DLD1 (cell line): ENCODE results near the gene BTBD2.
"Not testable (repeated sequence)": the region's sequence is repeated elsewhere in the genome, so short reads cannot be mapped to it uniquely, and the experiment has no call there.

Experiments
- in situ Hi-C: cut with HindIII; loops from 2 replicates; pipeline ENCODE4 v1.10.0; 2017; ENCODE audit warnings: low sequenced_read_pairs

The BTBD2 gene

DNA sequence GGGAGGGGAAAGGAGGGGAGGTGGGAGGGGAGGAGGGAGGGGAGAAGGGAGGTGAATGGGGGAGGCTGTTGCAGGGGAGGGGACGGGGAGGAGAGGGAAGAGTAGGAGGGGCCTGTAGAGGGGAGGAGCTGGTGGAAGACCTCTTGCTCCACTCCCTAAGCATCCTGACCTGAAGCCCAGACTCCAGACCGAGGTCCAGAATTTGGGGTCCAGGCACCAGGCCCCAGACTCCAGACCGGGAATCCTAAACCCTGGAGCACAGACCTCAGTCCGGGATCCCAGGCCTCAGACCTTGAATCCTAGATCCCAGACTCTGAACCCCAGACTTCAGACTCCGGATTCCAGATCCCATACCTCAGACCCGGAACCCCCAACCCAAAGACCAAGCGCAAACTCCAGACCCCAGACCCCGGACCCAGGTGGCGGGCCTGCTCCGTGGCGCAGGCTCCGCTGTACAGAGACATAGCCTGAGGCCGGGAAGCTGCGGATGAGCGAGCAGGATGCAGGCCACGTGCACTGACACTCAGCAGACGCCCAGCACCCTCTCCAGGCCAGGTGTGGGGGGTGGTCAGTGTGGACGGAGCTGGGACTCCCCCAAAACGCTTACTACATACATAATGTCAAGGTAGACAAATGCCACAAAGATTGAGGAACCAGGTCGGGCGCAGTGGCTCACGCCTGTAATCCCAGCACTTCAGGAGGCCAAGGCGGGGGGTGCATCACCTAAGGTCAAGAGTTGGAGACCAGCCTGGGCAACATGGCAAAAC is 710 bp upstream of the BTBD2 start:
- in situ Hi-C loops: no loop called here

GRCh38 chr19:2014731-2015607 is 545 bp downstream of the BTBD2 start:
- in situ Hi-C loops: no loop called here

DNA sequence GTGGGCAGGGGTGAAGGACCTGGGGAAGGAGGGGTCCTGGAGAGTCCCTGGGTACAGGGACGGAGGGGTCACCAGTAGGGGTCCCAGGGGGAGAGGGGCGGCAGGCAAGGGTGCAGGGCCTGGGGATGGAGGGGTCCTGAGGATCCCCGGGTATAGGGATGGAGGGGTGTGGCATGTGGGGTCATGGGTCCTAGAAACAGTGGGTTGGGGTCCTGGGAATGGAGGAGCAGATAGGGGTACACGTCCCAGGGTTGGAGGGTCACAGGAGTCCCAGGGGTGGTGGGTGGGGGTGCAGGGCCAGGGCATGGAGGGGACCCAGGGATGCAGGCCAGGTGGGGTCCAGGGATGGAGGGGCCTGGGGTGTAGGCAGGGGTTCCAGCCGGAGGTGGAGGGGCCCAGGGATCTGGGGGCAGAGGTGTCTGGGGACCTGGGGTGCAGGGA is 1.4 kb downstream of the BTBD2 start:
- in situ Hi-C loops: no loop called here

- in situ Hi-C loops: no loop called here
Measured at GRCh38 chr19:2013683-2013961, 1.9 kb downstream of the BTBD2 start.

DNA sequence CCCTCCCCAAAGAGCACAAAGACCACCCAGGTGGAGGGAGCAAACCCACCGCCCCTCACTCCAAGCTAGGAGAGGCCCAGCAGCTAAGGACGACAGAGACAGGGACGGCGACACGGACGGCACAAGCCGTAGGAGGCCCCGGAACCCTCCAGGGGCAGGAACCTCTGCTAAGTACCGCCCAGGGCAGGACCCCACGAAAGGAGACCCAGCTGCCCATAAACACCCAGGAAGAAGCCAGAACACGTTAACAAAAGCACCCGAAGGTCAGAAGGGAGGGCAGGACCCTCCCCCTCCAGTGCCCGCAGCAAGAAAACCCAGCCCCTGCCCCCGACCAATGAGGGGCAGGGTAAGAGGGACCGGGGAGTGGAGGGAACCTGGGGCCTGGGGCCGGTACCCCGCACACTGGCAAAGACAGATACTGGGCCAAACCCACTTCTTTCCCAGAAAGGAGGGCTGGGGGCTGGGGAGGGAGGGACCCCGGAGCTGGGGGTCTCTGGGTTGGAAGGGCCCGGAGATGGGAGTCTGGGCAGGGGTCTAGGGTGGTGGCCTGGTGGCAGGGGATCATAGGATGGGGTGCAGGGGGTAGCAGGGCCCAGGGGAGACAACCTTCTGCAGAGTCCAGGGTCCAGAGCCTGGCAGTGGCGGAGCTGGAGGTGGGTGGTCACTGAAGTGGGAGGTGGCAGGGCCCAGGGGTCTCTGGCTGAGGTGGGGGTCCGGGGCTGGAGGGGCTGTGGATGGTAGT is 2.4 kb downstream of the BTBD2 start:
- in situ Hi-C loops: no loop called here

DNA sequence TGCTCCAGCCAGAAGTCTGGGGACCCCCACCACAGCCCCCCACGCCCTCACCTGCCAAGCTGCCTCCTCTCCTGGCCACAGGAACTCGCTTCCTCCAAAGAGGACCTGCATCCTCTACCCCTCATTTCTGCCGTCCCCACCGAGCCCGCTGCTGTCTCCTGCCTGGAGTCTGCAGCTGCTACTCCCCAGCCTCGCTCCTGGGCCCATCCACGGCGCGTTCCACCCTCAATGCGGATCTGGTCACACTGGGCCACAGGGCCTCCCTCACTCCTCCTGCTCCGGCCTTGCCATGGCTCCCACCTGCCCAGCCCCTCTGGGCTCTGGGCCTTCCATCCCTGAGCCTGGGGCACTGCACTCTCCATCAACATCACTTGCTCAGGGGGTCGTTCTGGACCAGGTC is 4.3 kb downstream of the BTBD2 start:
- in situ Hi-C loops: no loop called here

DNA sequence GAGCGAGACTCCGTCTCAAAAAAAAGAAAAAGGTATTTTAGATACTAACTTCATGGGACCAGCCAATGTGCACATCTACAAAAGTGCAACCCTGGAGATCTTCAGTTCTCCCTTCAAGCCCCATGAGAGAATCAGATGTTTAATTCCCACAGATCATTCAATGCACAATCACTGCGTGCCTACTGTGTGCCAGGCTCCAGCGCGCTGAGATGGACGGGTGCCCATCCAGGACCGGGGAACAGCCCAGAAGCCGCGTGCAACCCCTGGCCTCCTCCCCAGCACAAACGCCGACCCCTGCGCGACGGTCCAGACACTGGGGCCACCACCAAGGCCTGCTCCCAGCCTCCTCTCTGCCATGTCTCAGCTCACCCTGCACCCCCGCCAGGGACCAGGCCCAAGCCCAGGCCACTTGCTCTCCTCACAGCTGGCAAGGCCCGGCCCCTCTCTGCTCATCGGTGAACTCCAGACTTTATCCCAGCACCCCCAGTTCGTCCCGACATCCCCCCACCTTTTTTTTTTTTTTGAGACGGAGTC is 5.3 kb downstream of the BTBD2 start:
- in situ Hi-C loops: no loop called here

DNA sequence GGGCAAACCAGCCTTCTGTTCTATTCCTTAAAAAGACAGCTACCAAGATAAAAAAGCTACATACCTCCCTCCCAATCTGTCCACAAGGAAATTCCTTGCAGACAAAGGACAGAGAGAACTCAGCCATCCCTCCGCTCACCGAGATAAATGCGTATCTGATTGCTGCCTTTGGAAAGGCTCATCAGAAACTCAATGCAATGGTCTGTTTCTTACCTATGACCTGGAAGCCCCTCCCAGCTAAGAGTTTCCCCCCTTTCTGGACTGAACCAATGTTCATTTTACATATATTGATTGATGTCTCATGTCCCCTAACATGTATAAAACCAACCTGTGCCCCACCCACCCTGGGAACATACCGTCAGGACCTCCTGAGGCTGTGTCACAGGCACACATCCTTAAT is 11.6 kb downstream of the BTBD2 start:
- in situ Hi-C loops: no loop called here

DNA sequence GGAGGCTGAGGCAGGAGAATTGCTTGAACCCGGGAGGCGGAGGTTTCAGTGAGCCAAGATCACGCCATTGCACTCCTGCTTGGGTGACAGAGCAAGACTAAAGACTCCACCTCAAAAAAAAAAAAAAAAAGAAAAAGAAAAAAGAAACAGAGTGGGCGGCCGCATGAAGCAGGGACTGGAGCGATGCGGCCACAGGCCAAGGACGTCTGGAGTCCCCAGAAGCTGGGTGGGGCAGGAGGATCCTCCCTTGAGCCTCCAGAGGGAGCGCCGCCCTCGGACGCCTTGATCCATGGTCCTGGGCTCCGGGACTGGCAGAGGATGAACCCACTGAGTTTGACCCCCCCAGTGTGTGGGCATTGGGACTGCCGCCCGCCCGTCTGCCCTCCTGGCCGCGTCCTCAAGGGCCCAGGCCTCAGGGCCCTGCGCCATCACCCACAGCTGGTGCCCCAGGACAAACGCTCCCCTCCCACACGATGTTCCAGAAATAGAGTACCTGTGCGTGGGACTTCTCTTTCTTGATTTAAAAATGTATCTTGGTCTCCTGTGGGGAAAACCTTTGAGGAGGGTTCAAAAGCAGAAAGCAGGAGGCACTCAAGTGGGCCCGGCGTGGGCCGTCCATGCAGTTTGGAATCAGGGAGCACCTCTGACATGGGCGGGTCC is 15.5 kb downstream of the BTBD2 start:
- in situ Hi-C loops: no loop called here

GRCh38 chr19:1998712-1999708 is 16.5 kb downstream of the BTBD2 start:
- in situ Hi-C loops: no loop called here

DNA sequence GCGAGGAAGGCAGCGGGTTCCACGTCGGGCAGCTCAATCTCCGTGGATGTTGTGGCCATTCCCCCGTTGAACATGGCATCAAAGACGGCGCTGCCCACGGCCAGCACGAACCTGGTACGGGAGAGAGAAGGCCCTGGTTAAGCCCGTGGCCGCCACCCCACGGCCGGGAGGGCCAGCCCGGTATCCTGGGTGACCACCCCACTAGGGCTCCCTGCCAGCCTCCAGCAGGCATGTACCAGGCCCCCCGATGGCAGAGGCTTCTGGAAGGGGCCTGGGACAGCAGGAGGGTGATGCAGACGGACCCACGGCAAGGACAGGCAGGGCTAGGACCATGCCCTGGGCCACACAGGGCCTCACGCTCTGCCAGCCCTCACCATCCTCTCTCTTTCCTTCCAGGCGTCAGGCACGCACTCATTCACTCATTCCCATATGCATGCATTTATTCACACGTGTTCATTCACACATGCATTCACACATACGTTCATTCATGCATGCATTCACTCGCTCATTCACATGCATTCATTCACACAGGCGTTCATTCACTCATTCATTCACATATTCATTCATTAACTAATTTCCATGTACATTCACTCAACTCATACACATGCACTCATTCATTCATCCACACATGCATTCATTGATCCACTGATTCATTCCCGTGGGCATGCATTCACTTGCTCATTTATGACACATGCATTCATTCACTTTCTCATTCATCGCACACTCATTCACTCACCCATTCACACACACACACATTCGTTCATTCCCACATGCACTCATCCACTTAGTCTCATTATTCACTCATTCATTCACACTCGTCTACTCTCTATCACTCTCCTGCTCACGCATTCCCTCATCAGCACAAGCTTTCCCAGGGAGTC is 17.9 kb downstream of the BTBD2 start:
- in situ Hi-C loops: no loop called here

GRCh38 chr19:1992759-1993260 is 22.7 kb downstream of the BTBD2 start:
- in situ Hi-C loops: no loop called here

DNA sequence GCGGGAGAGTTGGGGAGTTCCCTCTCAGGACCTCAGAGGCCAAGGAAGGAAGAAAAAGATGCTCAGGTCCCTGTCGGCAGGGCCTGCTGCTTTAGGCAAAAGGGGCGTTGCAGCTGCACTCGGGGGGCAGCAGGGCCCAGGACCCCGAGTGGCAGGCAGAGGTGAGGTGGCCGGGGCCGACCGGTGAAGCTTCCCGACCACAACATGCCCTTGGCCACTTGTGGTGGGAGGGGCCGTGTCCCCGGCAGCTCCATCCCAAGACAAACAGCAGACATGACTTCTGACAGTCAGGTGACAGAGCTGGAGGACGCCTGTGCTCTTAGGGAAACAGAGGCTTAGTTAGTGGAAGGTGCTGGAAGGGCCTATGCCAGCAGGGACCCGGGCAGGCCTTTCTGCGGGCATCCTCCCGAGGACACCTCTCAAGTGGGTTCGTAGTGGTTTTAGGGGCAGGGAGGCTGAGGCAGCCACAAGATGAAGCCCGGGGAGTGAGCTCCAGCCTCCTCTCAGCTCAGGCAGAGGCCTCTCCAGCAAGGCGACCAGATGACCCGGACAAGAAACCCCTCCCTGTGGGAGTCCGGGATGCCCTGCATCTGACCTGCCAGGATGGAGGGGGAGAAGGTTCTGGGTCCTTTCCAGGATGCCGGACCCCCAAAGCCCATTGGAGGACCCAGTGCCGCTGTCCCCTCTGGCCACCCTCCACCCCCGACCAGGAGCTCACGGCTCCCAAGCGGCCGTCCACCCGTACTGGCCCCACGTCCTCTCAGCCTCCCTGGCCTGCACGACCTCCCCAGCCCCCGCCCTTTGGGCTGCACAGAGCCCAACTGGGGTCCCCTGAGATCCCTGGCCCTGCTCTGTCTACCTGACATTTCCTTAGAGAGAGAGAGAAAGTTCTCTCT is 24.2 kb downstream of the BTBD2 start:
- in situ Hi-C loops: no loop called here

DNA sequence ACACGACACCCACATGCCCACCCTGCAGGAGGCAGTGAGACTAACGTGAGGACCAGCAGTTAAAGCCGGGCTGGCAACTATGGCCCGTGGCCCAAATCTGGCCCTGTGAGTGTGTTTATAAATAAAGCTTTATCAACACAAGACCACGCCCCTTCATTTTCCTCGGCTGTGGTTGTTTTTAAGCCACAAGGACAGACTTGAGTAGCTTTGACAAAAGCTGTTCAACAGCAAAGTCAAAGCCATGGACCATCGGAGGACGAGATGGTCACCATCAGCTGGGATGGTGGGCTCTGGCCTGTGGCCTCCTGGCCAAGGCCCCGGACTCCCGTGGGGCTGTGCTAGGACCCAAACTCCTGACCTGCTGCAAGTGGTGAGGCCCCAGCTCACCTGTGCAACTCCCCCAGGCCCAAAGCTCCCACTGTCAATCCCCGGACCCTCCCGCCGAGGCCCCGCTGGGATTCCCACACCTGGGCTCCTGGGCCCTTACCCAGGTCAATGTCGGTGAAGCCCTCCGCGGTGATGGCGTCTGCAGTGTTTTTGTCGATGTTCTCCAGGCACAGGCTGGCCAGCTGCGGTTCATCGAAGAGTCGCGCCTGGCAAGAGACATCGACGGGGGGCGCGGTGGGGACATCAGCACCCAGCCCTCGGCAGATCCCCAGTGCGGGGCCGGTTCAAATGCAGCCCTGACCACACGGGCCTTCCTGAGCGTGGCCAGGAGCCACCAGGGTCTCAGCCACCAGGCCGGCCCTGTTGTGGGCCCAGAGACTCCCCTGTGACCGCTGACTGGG is 25.1 kb downstream of the BTBD2 start:
- in situ Hi-C loops: no loop called here

- in situ Hi-C loops: no loop called here
Measured at GRCh38 chr19:1989513-1990229, 25.8 kb downstream of the BTBD2 start.

GRCh38 chr19:1988464-1988863 is 27.1 kb downstream of the BTBD2 start:
- in situ Hi-C loops: not testable (repeated sequence)
